ENCODE results near the gene SMURF2.
"Not testable (repeated sequence)": the region's sequence is repeated elsewhere in the genome, so short reads cannot be mapped to it uniquely, and the experiment has no call there.

The SMURF2 gene

GRCh38 chr17:64599187-64599676 lies 62.9 kb downstream of the SMURF2 start:
- DNase-seq: peak in 1 of 58 donors; percentile 1

GRCh38 chr17:64598672-64599071 lies 63.4 kb downstream of the SMURF2 start:
- no peak for DNase-seq

- DNase-seq: no peak
Observed at GRCh38 chr17:64596988-64597387, 65.1 kb downstream of the SMURF2 start.

GRCh38 chr17:64596439-64596838 lies 65.7 kb downstream of the SMURF2 start:
- no peak for DNase-seq

GRCh38 chr17:64591944-64592343 lies 70.2 kb downstream of the SMURF2 start:
- DNase-seq: no peak

GRCh38 chr17:64585146-64585545 lies 77.0 kb downstream of the SMURF2 start:
- DNase-seq: no peak

GRCh38 chr17:64583038-64583437 lies 79.1 kb downstream of the SMURF2 start:
- no peak for DNase-seq

GRCh38 chr17:64580384-64581315 lies 81.5 kb downstream of the SMURF2 start:
- DNase-seq: no peak

GRCh38 chr17:64579917-64580316 lies 82.2 kb downstream of the SMURF2 start:
- no peak for DNase-seq

GRCh38 chr17:64577025-64577424 lies 85.1 kb downstream of the SMURF2 start:
- DNase-seq: not testable (repeated sequence)

- DNase-seq: no peak
Observed at GRCh38 chr17:64575431-64575830, 86.7 kb downstream of the SMURF2 start.

GRCh38 chr17:64574646-64575045 lies 87.5 kb downstream of the SMURF2 start:
- DNase-seq: no peak

GRCh38 chr17:64573214-64573613 lies 88.9 kb downstream of the SMURF2 start:
- no peak for DNase-seq

GRCh38 chr17:64572682-64573154 lies 89.4 kb downstream of the SMURF2 start:
- DNase-seq: no peak

GRCh38 chr17:64571746-64572145 lies 90.4 kb downstream of the SMURF2 start:
- no peak for DNase-seq

- no peak for DNase-seq
Observed at GRCh38 chr17:64565563-64565962, 96.5 kb downstream of the SMURF2 start.

- DNase-seq: no peak
Observed at GRCh38 chr17:64564098-64564497, 98.0 kb downstream of the SMURF2 start.

GRCh38 chr17:64555281-64555680 lies 106.8 kb downstream of the SMURF2 start:
- DNase-seq: no peak

- DNase-seq: no peak
Observed at GRCh38 chr17:64554028-64554637, 108.0 kb downstream of the SMURF2 start.

- DNase-seq: no peak
Observed at GRCh38 chr17:64551461-64551860, 110.6 kb downstream of the SMURF2 start.

- no peak for DNase-seq
Observed at GRCh38 chr17:64547319-64547718, 114.8 kb downstream of the SMURF2 start.

GRCh38 chr17:64546716-64547115 lies 115.4 kb downstream of the SMURF2 start:
- DNase-seq: peak in 34 of 58 donors; percentile 1 to 47 (median 13)

Data from anterior cingulate cortex (tissue), 58 donors.